GM23338 (cell line): Measurements from ENCODE around the gene TRIOBP. TPM values are rescaled to one million over a fixed set of nuclear protein-coding genes. Genes with fewer than 3 reads are reported as not detected.
A peak's percentile ranks its signal among the peaks of the same experiment; 100 is the strongest.

Source experiments
- ATAC-seq: fragments of 200-7000 bp; cut with Tn5 transposase; 3 replicates; pipeline ENCODE4 v1.9.1; 2020
- DNase-seq: peaks from one replicate; pipeline ENCODE4 v3.0.0-alpha.2; 2015; ENCODE audit warnings: low spot score
- H2AFZ ChIP-seq: fragments of 200-600 bp; sonication (generic); 2 replicates; pipeline ENCODE4 v1.8.0; 2016; ENCODE audit warnings: antibody characterized with exemption, mild to moderate bottlenecking, moderate library complexity
- H3F3A ChIP-seq: fragments of 200-600 bp; sonication (generic); replicated peaks from 2 replicates; pipeline ENCODE4 v1.8.0; 2017; ENCODE audit warnings: antibody characterized with exemption, mixed run types, low read depth
- H3K27ac ChIP-seq: fragments of 200-600 bp; sonication (generic); 2 replicates; pipeline ENCODE4 v1.6.1; 2016; ENCODE audit warnings: low read depth
- H3K27me3 ChIP-seq: fragments of 200-600 bp; sonication (generic); 2 replicates; pipeline ENCODE4 v1.8.0; 2016; ENCODE audit warnings: mild to moderate bottlenecking, mixed run types, moderate library complexity; ENCODE audit not compliant: insufficient read depth
- H3K36me3 ChIP-seq: fragments of 200-600 bp; sonication (generic); 2 replicates; pipeline ENCODE4 v1.8.0; 2016; ENCODE audit warnings: mild to moderate bottlenecking; ENCODE audit not compliant: insufficient read depth
- H3K4me1 ChIP-seq: fragments of 200-600 bp; sonication (generic); 2 replicates; pipeline ENCODE4 v1.8.0; 2016; ENCODE audit warnings: mild to moderate bottlenecking, moderate library complexity; ENCODE audit not compliant: insufficient read depth
- H3K4me2 ChIP-seq: fragments of 200-600 bp; sonication (generic); 2 replicates; pipeline ENCODE4 v1.7.1; 2017; ENCODE audit warnings: mixed run types
- H3K4me3 ChIP-seq: fragments of 200-600 bp; sonication (generic); 2 replicates; pipeline ENCODE4 v1.6.1; 2016; ENCODE audit warnings: mixed run types
- H3K79me2 ChIP-seq: fragments of 200-600 bp; sonication (generic); replicated peaks from 2 replicates; pipeline ENCODE4 v1.8.0; 2017; ENCODE audit warnings: mild to moderate bottlenecking; ENCODE audit not compliant: insufficient read depth
- H3K9me2 ChIP-seq: fragments of 200-600 bp; sonication (generic); 2 replicates; pipeline ENCODE4 v1.8.0; 2017; ENCODE audit not compliant: insufficient read depth
- H4K20me1 ChIP-seq: fragments of 200-600 bp; sonication (generic); replicated peaks from 2 replicates; pipeline ENCODE4 v1.8.0; 2017; ENCODE audit warnings: mild to moderate bottlenecking; ENCODE audit not compliant: insufficient read depth
- H3K27ac Mint-ChIP-seq: 2 replicates; pipeline ENCODE4 v1.8.0; 2020; ENCODE audit warnings: inconsistent platforms, mild to moderate bottlenecking, moderate library complexity, mixed read lengths
- H3K27me3 Mint-ChIP-seq: 3 replicates; pipeline ENCODE4 v1.8.0; 2022; ENCODE audit warnings: low read depth, mild to moderate bottlenecking, moderate library complexity, mixed read lengths, inconsistent platforms; ENCODE audit not compliant: insufficient read depth, poor library complexity
- H3K36me3 Mint-ChIP-seq: 3 replicates; pipeline ENCODE4 v1.8.0; 2021; ENCODE audit warnings: low read depth, mild to moderate bottlenecking, inconsistent platforms, moderate library complexity, mixed read lengths
- H3K4me1 Mint-ChIP-seq: 3 replicates; pipeline ENCODE4 v1.8.0; 2020; ENCODE audit warnings: mild to moderate bottlenecking, inconsistent platforms, mixed read lengths
- H3K4me3 Mint-ChIP-seq: 3 replicates; pipeline ENCODE4 v1.8.0; 2021; ENCODE audit warnings: moderate library complexity, mild to moderate bottlenecking, inconsistent platforms, mixed read lengths
- H3K9me3 Mint-ChIP-seq: 3 replicates; pipeline ENCODE4 v1.8.0; 2020; ENCODE audit warnings: moderate library complexity, mild to moderate bottlenecking, inconsistent platforms, mixed read lengths
- CREB1 ChIP-seq: fragments of 250-450 bp; sonication (Bioruptor Pico); IDR thresholded peaks from 2 replicates; pipeline ENCODE4 v1.5.0; 2020; ENCODE audit warnings: low read depth, mild to moderate bottlenecking, moderate library complexity
- CTCF ChIP-seq, 2 experiments: fragments of 200-600 bp in 1 of 2; sonication (generic) in 1 of 2; conservative IDR thresholded peaks; 2 replicates each; pipeline versions ENCODE4 v1.5.1 to v1.6.1; 2016 to 2017; ENCODE audit warnings: antibody characterized with exemption in 2 of 2, low read depth in 2 of 2, mild to moderate bottlenecking in 2 of 2, moderate library complexity in 1 of 2
- ETS1 ChIP-seq: IDR thresholded peaks from 2 replicates; pipeline ENCODE4 v1.6.1; 2016; ENCODE audit warnings: antibody characterized with exemption
- EZH2 ChIP-seq: fragments of 200-600 bp; sonication (generic); IDR thresholded peaks from one replicate; pipeline ENCODE4 v1.8.0; 2017; ENCODE audit warnings: antibody characterized with exemption, mild to moderate bottlenecking, low read depth; ENCODE audit not compliant: unreplicated experiment
- EZH2phosphoT487 ChIP-seq: fragments of 200-600 bp; sonication (generic); IDR thresholded peaks from one replicate; pipeline ENCODE4 v1.8.1; 2018; ENCODE audit warnings: antibody characterized with exemption; ENCODE audit not compliant: unreplicated experiment
- JUNB ChIP-seq: IDR thresholded peaks from one replicate; pipeline ENCODE4 v1.6.1; 2016; ENCODE audit warnings: antibody characterized with exemption; ENCODE audit not compliant: unreplicated experiment
- NANOG ChIP-seq: IDR thresholded peaks from 2 replicates; pipeline ENCODE4 v1.6.1; 2016; ENCODE audit warnings: antibody characterized with exemption, borderline replicate concordance
- POLR2AphosphoS5 ChIP-seq: IDR thresholded peaks from 2 replicates; pipeline ENCODE4 v1.6.1; 2016; ENCODE audit warnings: antibody characterized with exemption, low read depth
- REST ChIP-seq: IDR thresholded peaks from one replicate; pipeline ENCODE4 v1.6.1; 2018; ENCODE audit warnings: antibody characterized with exemption; ENCODE audit not compliant: unreplicated experiment
- STAT1 ChIP-seq: IDR thresholded peaks from one replicate; pipeline ENCODE4 v1.6.1; 2016; ENCODE audit warnings: antibody characterized with exemption; ENCODE audit not compliant: unreplicated experiment
- ZNF114 ChIP-seq: fragments of 250-450 bp; sonication (Bioruptor Pico); IDR thresholded peaks from 2 replicates; pipeline ENCODE4 v1.5.0; 2020; ENCODE audit warnings: mild to moderate bottlenecking, moderate library complexity
- ZNF331 ChIP-seq: fragments of 250-450 bp; sonication (Bioruptor Pico); IDR thresholded peaks from 2 replicates; pipeline ENCODE4 v1.5.0; 2020; ENCODE audit warnings: low read depth, mild to moderate bottlenecking, moderate library complexity
- ZNF462 ChIP-seq: fragments of 250-450 bp; sonication (Bioruptor Pico); IDR thresholded peaks from 2 replicates; pipeline ENCODE4 v1.5.0; 2020; ENCODE audit warnings: mild to moderate bottlenecking, moderate library complexity
- long read RNA-seq: library from polyadenylated mRNA; unstranded; transcript quantifications from one replicate; pipeline ENCODE4 v2.0.0, GENCODE V29; 2020; ENCODE audit not compliant: unreplicated experiment
- polyA plus RNA-seq: library from polyadenylated mRNA; unstranded; fragments of >200 nt; fragmentation: Nextera tagmentation; extraction: Ambion mirVana; gene quantifications from 2 replicates; pipeline ENCODE4 v1.2.1, GENCODE V29; 2016
- total RNA-seq: library from RNA; depleted of rRNA; stranded (reverse); fragments of >200 nt; shearing (Covaris generic); gene quantifications from 2 replicates; pipeline ENCODE4 v1.2.3, GENCODE V29; 2014; rRNA removed

TRIOBP gene
- total RNA-seq: 41.2 and 48.4 TPM in 2 replicates
- 21.4 and 22.6 TPM in 2 replicates for polyA plus RNA-seq
- long read RNA-seq, partial matches to known transcripts: 3 of 8 reads
- long read RNA-seq, other reads (novel, unspliced or antisense): 4 of 8 reads

- no peak for TF ChIP-seq ZNF331 (CRISPR knock-in tag)
- no peak for TF ChIP-seq ZNF462 (CRISPR knock-in tag)
- no peak for TF ChIP-seq STAT1
- no peak for TF ChIP-seq ZNF114 (CRISPR knock-in tag)
- TF ChIP-seq JUNB: no peak
- TF ChIP-seq EZH2phosphoT487: no peak
- TF ChIP-seq REST: no peak
- TF ChIP-seq POLR2AphosphoS5: peak; percentile 83
- no peak for TF ChIP-seq EZH2
- TF ChIP-seq ETS1: no peak
- TF ChIP-seq CTCF (conservative IDR thresholded peaks at IDR 0.05; ENCODE audit: low read depth in 2 of 2): peak; percentile 33 to 61
- peak; percentile 9; the same call in 1 of the 2 replicates for TF ChIP-seq CREB1
- no peak for TF ChIP-seq NANOG
- Mint-ChIP-seq H3K27me3 (peaks cover 15% of the 10 kb centered on the region), H3K27ac (peak within 1 kb of the TSS; percentile 92), H3K4me1 (peaks cover 5% of the 10 kb centered on the region), H3K4me3 (peak within 1 kb of the TSS; percentile 93), H3K9me3 (no peaks in the 10 kb centered on the region), H3K36me3 (peaks cover 30% of the 10 kb centered on the region)
- Histone ChIP-seq H3K9me2 (no peaks in the 10 kb centered on the region), H3K4me1 (peaks cover 6% of the 10 kb centered on the region), H3K79me2 (no peaks in the 10 kb centered on the region), H2AFZ (peak within 1 kb of the TSS; percentile 94), H3K4me3 (peak within 1 kb of the TSS; percentile 81), H3K27ac (peak within 1 kb of the TSS; percentile 35; the same call in 1 of the 2 replicates), H3K4me2 (peak within 1 kb of the TSS; percentile 91), H3K27me3 (no peaks in the 10 kb centered on the region), H3K36me3 (peaks cover 15% of the 10 kb centered on the region; the same call in 1 of the 2 replicates), H3F3A (peaks cover 8% of the 10 kb centered on the region), H4K20me1 (no peaks in the 10 kb centered on the region; the same call in 1 of the 2 replicates)
- DNase-seq (peak; percentile 100), ATAC-seq (peak; percentile 97)
Measured at GRCh38 chr22:37696657-37697537, at the start of gene TRIOBP. TSS of gene TRIOBP (plus strand) at chr22:37697048. CDS start at chr22:37701366, 4,318 bp downstream.
